T-helper 2 cell (primary cell): Measurements from ENCODE around the gene NFIX.

Experiments used
- DNase-seq, 5 experiments: peaks; one replicate each; pipeline versions ENCODE4 v3.0.0 to v3.0.0-alpha.2; 2012 to 2022

Gene NFIX

DNA sequence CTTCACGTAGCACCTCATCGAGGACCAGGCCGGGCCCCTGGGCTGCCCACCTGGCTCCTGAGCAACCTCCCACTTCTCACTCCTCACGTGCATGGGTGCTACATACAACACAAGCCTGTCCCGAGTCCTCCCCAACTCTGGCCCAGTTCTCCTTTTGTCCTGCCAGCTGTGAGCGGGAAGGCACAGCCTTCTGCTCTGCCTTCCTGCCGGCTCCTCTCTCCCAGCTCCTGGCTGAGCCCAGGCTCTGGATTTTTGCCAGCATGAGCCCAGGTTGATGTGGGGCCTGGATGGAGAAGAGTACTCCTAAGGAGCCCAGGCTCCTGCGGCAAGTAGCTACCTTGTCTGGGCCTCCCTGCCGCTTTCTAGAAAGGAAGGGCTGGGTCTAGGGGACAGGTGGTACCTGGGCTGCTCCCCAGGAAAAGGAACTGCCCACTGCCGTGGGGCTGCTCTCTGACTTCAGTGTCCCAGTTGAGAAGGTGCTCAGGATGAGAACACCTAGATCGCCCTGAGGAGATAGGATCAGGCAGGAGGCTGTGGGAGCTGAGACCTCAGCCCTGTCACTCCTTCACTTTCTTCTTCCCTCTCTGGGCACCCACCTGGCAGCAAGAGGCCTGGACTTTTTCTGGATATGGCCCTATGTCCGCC lies 83.7 kb downstream of the NFIX start:
- no peak for DNase-seq

DNA sequence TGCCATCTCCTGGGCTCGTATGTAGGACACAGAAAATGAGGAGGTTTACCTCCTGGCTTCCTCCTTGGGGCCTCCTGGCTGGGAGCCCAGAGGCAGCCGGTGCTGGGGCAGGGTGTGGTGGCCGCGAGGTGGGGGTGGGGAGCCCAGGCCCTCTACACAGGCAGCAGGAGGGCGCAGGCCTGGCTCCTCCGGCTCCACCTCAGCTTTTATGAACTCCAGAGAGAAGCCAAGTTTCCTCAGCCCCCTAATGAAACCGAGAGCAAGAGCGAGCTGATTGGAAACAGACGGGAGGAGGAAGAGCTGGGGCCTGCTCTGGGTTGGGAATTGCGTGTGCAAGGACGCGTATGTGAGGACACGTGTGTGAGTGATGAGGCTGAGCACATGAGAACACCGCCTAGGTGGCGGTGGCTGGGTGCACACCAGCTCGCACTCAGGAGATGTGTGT lies 84.3 kb downstream of the NFIX start:
- no peak for DNase-seq

DNA sequence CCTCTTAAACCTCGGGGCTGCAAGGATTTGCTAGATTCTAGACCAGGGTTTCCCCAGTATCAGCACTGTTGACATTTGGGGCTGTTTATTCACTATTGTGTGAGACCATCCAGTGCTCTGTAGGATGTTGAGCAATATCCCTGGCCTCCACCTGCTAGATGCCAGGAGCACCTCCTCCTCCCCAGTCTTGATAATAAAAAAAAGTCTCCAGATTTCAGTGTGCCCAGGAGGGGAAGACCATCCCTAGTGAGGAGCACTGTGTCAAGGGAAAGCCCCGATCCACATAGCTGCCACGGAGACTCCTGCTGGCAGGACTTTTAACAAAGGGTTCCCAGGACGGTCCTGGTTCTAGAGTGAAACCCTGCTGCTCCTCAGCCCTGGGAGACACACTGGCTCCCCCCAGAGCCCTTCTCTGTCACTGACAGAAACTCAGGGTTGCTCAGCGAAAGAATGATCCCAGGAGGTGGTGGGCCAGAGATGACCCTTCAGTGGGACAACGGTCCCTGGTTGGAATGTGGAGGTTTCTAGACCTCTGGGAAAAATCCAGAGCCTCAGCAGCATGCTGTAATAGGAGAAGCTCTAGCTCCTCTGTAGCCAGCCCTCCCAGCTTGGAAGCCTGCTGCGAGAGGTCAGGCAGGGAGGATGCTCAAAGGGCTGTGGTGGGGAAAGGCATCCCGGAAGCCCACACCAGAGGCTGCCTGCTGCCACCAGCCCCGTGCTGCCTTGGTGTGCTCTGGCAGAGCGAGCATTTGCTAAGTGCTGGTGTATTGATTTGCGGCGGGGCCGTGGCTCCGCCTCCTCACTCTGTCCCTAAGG lies 87.1 kb downstream of the NFIX start:
- no peak for DNase-seq

DNA sequence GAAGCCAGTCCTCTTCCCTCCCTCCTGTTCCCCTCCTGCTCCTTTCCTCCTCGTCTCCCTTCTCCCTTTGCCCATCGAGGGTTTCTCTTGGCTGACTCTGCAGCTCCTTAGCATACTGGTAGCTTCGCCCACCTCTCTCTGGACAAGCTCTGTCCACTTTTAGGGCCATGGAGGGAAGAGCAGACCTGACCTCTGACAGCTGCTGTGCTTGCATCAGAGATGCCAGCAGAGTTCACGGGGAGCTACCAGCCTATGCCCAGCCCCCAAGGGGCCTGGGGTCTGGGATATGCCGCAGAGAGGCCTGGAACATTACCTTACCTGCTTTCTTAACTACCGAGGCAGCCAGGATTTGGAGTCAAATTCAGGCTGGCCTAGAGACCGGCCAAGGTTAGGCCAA lies 87.7 kb downstream of the NFIX start:
- no peak for DNase-seq

DNA sequence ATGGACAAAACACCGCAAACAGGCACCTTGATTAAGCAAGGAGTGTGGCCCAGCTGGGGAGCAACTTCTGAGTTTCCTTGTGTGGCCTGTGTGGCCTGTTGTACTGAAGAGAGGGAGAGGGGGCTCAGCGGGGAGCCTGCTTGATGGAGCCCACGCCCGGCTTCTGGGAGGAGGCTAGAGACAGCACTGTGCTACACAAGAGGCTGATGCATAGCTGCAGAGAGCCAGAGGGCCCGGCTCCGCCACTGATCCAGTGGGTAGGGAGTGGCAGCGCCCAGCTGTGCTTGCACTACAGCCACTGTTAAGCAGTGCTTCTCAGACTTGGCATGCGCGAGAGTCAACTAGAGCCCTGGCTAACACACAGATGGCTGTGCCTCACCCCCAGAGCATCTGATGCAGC lies 88.4 kb downstream of the NFIX start:
- no peak for DNase-seq

DNA sequence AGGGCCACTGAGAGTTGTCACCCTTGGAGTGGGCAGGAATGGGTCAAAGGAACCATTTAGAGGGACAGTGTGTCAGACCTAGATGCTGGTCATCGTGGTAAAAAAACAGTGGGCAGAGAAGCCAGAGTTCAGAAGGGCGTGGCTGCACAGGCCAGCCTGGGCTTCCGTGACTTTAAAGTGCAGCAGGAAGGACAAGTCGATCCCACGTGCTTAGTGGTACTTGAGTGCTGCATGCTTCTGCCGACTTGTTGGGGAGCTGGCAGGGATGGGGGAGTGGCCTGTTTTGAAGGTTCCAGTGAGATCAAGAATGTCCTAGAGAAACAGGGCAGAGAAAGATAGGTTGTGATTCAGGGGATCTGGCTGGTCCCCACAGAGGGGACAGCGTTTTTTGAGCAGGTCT lies 90.4 kb downstream of the NFIX start:
- no peak for DNase-seq

DNA sequence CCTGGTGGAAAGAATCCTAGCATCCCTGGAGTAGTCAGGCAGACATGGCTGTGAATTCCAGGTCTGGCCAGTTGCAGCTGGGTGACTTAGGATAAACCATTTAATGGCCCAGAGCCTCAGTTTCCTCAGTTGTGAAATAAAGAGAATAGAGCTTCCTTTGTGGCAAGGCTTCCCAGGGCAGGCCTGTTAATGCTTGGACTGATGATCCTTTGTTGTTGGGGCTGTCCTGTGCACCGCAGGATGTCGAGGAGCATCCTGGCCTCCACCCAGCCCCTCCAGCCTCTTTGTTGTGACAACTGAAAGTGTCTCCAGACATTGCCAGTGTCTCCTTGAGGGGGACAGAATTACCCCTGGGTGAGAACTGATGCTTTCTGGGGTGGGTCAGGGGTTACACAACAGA lies 91.1 kb downstream of the NFIX start:
- DNase-seq, result no peak

DNA sequence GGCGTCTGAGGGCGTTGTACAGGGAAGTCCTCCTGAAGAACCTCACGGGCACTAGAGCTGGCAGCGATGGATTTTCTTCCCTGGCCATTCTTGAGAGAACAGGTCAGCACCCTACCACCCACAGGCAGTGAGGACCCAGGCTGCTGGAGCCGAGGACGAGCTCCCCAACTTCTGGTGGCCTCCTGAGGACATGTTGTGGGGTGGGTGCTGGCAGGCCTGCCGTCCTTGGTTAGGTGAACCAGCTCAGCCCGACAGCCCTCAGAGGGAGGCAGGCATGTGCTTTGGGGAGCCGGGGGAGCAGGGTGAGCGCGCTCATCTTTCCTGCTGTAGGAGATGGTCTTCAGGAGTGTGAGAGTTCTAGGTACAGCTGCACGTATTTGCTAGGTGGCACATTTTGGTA lies 92.0 kb downstream of the NFIX start:
- no peak for DNase-seq

DNA sequence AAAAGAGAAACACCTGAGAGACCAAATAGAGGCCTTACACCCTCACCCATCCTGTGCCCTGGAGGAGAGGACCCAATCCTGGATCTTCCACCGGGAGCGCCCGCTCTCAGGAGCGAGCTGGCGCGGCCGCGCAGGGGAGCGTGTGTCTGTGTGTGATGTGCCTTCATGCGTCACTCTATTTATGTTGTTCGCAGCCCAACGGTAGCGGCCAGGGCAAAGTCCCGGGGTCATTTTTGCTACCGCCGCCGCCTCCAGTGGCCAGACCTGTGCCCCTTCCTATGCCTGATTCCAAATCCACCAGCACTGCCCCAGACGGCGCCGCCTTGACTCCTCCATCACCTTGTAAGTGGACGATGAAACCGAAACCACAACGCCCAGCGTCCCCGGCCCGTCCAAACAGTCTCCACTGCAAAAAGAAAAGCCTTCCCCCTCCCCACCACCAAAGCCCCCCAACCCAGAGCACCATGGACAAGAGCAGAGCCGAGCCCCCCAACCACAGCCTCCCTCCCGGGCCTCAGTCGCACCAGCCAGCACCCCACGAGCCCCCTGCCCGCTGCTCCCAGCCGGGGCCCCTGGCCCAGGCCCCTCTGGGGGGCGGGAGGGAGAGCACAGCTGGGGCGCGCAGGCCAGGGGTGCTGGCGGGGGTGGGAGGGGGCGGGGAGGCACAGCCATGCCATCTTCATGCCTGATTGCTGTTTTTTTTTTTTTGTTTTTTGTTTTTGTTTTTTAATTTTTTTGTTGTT lies 92.7 kb downstream of the NFIX start:
- DNase-seq, result no peak

DNA sequence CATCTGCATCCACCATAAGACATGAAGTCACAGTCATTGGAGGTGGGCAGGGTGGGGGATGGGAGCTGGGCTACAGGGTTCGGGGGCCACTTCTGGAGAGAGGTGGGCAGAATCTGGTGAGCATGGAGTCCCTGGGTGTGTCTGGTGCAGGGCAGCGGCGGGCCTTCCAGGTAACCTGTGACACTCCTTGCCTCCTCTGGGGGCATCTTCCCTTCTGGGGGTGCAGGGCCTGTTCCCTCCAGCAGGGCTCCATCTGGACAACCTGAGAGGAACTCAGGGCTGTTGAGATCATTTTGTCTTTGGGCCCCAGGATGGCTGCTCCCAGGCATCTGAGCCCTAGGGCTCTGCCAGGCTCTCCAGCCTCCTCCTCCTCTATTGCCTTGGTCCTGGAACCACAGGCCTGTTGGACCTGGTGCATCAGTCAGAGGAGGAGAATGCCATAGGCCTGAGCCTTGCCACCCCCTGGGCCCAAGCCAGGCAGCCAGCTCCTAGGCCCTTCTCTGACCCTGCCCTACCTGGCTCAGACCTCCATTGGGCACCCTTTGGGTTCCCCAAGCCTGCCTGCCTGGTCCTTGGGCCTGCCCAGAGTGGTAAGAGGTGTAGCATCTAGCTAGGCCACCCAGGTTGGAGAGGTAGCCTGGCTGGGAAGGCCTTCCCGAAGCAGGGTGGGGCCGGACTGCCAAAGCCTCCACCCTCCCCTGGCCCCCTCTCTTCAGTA lies 94.0 kb downstream of the NFIX start:
- DNase-seq, result no peak

DNA sequence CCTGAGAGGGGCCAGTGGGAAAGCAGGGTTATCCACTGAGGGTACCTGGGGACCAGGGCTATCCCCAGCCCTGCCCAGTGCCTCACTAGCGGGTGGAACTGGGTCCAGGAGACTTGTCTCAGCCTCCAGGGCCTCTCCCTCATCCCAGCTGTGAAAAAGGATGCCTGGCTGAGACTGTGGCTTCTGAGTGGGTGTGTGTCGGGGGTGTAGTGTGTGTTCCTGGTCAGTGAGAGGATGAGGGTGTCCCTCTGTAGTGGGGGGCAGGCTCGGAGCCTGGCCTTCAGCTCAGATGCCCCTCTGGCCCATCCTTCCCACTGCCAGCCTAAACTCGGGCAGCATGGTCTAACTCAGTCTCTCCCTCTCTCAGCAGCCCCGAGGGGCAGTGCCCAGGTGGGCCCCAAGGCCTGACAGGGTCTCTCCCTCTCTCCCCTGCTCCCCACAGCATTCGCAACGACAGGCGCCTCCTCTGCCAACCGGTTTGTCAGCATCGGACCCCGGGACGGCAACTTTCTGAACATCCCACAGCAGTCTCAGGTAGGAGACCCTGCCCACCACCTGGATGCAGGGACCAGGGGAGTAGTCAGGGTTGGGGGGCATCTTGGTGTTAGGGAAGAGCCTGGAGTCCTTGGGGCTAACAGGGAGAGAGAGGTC lies 94.7 kb downstream of the NFIX start:
- DNase-seq, result no peak

DNA sequence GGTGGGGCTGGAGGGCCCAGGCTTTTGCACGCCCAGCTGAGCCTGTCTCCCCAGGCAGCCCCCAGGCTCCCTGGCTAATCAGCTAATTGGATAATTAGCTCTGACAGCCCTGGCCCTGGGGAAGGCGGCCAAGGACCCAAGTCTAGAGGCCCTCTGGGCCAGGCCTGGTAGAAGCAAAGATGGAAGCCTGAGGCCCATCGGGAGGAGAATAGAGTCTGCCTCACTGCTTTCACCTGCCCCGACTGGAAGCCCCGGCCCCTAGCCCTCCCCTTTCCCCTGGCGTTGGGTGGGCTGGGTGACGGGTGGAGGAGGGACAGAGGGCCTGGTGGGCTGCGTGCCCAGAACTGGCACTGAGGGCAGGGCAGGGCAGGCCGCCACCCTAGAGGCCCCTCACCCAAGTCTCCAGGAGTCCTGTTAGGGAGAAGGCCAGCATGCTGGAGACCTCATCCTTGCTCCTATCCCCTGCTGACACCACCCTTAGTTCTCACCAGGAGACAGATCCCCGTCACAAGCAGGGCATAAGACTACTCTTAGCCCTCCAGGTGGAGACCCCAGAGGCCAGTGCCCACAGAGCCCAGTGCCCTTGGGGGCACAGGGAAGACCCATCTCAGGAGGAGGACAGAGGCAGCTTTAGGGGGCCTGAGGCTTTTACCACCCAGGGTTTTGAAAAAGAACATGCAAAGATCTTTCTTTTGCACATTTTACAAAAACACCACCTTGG lies 95.4 kb downstream of the NFIX start:
- DNase-seq, result no peak

DNA sequence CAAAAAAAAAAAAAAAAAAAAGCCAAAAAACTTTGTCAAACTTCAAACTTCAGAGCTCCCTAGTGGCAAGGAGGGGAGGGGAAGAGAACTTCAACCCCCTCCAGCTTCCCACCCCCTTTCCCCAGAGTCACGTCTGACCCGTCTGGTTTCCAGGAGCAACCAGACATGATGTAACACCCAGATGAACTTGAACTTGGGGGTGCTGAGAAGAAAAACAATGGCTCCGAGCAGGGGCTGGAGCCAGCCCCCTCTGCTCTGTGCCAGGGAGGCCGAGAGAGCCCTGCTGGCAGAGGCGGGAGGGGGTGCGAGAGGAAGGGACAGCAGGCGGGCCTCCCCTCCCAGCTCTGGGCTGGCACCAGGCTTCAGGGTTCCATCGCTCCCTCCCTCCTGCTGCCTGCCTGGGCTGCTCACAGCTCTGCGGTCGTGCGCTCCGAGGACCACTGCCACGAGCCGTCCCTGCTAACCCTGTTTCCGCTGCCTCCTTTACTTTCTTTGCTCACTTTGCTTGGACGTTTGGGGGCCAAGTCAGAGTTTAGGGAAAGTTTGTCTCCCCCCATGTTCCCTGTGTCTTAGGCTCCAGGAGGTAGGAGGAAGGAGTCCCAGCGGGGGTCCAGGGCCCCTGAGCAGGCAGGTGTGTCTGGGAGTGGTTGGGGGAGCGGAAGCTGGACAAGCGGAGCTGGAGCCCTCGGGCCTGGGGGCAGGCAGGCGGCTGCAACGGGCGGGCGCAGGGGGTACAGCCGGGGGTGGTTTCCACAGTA lies 96.3 kb downstream of the NFIX start:
- DNase-seq, result no peak

DNA sequence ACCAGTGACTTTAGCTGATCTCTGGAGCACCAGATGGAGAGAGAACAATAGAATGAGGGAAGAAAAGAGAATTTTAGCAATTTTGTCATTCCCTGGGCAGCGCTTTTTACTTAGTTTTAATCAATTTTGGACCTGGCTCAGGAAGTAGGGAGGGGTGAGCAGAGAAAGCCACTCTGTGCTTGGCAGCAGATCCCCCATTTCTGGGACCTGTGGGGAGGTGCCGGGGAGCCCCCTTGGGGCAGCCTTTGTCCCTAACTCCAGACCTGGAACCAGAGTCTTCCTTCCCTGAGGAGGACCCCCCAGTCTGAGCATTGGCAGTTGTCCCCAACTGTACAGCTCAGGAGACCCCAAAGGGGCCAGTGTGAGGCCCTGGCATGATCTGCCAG lies 96.9 kb downstream of the NFIX start:
- no peak for DNase-seq

DNA sequence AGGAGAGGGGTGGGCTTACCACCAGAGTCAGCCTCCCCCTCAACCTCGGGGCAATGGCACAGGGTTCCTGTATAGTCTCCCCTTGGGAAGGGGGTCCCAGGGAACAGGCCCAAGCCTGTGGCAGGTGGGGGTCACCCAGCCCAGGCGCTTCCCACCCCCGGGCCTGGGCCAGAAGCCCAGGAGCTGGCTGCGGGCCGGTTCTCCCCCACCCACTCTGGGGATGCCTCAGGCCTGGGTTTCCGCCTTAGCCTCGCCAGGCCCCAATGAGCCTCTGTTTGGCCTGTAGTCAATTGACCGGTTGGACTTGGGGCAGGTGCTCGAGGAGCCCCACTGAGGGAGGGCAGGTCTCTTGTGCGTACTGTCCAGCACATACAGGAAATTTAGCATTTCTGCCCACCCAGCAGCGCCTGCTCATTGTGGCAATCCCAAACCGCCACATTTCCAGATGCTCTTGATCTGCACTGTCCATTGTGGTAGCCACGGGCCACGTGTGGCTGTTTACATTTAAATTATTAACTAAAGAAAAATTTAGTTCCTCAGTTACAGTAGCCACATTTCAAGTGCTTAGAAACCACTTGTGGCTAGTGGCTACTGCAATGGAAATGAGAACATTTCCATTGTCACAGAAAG lies 97.4 kb downstream of the NFIX start:
- no peak for DNase-seq

DNA sequence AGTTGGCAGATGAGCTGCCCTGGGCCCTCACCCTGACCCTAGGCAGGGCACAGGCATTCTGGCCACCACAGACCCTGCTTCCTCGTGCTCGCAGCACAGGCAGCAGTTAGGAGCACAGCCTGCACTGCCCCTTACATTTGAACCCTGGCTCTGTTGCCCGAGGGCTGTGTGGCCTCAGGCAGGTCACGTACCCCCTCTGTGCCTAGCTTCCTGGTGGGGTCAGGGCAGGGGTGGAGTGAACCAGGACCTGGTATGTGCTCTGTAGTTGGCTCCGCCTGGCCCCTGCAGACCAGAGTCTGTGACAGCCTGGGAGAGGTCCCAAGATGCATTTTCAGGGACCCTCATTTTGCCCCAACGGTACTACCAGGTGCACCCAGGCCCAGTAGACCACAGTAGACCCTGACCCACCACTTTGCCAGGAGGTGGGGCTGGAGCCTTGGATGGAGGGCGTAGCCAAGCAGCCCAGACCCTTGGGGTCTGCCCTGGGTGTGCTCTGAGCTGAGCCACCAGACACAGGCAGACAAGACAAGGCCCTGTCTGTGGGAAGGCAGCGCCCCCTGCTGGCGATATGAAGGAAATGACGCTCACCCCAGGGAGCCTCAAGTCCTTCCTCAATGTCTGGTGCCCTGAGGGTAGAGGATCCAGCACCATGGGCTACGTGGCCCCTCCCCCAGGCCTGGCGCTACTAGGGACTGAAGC lies 98.3 kb downstream of the NFIX start:
- DNase-seq, result peak; percentile 56 to 82 (median 69)

DNA sequence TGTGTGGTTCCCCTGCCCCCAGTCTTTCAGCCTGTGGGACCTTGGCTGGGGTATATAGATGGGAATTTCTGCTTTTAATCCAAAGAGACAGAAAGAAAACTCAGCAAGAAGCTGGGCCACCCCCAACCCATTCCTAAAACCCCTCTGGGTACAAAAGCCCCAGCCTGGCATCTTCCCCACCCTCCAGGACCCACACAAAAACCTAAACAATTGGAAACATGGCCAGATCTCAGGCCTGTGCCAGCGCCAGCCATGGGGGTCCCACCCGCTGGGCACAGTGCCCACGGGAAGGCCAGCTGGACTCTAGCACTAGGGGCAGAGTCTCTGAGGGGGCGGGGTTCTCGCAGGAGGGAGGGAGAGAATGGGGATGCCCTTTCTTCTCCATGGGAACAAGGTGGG lies 98.8 kb downstream of the NFIX start:
- DNase-seq, result no peak

DNA sequence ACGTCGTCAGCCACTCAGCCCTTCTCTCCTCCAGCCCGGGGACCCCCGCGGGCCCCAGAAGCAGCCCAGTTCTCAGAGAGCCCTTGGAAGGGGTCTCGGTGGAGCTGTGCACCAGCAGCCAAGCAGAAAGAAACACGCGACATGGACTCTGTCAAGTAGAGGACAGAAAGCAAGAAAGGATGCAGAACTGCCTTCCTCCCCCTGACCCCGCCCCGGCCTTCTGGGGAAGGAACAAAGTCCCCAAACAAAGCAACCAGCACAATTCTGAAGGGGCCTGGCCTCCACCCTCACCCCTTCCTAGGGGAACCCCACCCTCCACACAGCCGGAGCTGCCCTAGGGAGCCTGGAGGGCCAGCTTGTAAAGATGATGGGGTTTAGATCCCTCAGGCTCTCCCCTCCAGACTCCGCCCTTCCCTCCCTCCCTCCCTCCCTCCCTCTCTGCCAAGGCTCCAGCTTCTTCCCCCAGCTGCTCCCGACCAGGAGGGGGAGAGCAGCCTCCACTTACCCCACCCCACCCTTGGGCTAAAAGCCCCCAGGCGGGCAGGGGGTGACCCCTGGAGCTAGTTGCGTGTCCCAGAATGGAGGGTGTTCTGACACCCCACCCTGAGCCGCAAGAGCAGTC lies 99.6 kb downstream of the NFIX start:
- DNase-seq, result no peak

DNA sequence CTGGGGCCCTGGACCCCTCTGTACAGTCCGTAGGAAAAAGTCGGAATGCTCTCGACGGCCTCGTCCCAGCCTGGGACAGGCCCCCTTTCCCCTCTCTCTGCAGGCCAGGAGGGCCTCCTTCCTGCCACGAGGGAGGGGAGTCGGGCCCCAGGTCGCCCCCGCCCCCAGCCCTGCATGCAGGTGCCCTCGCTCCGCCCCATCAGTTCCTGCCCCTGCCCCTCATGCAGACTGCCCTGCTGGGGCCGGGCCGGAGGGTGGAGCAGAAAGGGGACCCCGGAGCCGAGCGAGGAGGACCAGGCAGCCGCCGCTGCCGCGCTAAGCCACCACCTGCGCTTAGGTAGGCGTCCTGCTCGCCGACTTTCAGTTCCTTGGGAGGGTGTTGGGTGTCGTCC lies 100.1 kb downstream of the NFIX start:
- DNase-seq, result no peak
